K562 (cell line): ENCODE measurements around the gene QKI.

Experiments used
- EZH2 ChIP-seq: IDR thresholded peaks from 2 replicates; pipeline ENCODE4 v1.6.1; 2012; ENCODE audit warnings: low read depth, mild to moderate bottlenecking, inconsistent platforms, low read length, borderline replicate concordance
- FOSL1 ChIP-seq: fragments of 200-800 bp; sonication (Bioruptor generic); conservative IDR thresholded peaks from 2 replicates; pipeline ENCODE4 v1.6.1; 2016; ENCODE audit warnings: missing genetic modification characterization, missing compliant biosample characterization
- FOXK2 ChIP-seq, 2 experiments: fragments of 450-650 bp; IDR thresholded peaks in 1 of 2; conservative IDR thresholded peaks in 1 of 2; 2 replicates each; pipeline ENCODE4 v1.6.1; 2016; ENCODE audit warnings: low read depth in 2 of 2, mild to moderate bottlenecking in 1 of 2
- HDAC2 ChIP-seq: fragments of 450-650 bp; IDR thresholded peaks from 2 replicates; pipeline ENCODE4 v1.6.1; 2016; ENCODE audit warnings: mild to moderate bottlenecking
- ILK ChIP-seq: fragments of 450-650 bp; IDR thresholded peaks from 2 replicates; pipeline ENCODE4 v1.6.1; 2016; ENCODE audit warnings: missing genetic modification characterization, low read depth, mild to moderate bottlenecking, missing compliant biosample characterization, moderate library complexity, borderline replicate concordance
- MAFK ChIP-seq: IDR thresholded peaks from 2 replicates; pipeline ENCODE4 v1.6.1; 2011; ENCODE audit warnings: low read length, improper control_type of control experiment
- MLLT1 ChIP-seq, 2 experiments: fragments of 450-650 bp; IDR thresholded peaks; 2 replicates each; pipeline ENCODE4 v1.6.1; 2016
- POLR2AphosphoS2 ChIP-seq: IDR thresholded peaks from 2 replicates; pipeline ENCODE4 v1.6.1; 2012; ENCODE audit warnings: low read length, improper control_type of control experiment
- POLR2AphosphoS5 ChIP-seq: IDR thresholded peaks from 2 replicates; pipeline ENCODE4 v1.6.1; 2011; ENCODE audit warnings: mild to moderate bottlenecking, low read depth, low read length, moderate library complexity; ENCODE audit not compliant: control insufficient read depth, insufficient read depth
- SETDB1 ChIP-seq: IDR thresholded peaks from one replicate; pipeline ENCODE4 v1.6.1; 2012; ENCODE audit warnings: low read length, control low read depth, inconsistent platforms
- TGIF2 ChIP-seq: sonication (generic); formaldehyde crosslinking; IDR thresholded peaks from 2 replicates; pipeline ENCODE4 v1.8.1; 2022; ENCODE audit warnings: mild to moderate bottlenecking, missing genetic modification reagents, moderate library complexity
- ZBTB43 ChIP-seq: sonication (generic); formaldehyde crosslinking; IDR thresholded peaks from 2 replicates; pipeline ENCODE4 v1.8.0; 2023; ENCODE audit warnings: mild to moderate bottlenecking, missing genetic modification reagents
- ZBTB8A ChIP-seq: fragments of 450-650 bp; IDR thresholded peaks from 2 replicates; pipeline ENCODE4 v1.6.1; 2018; ENCODE audit warnings: mild to moderate bottlenecking, moderate library complexity; ENCODE audit not compliant: partially characterized antibody
- ZNF274 ChIP-seq: IDR thresholded peaks from 2 replicates; pipeline ENCODE4 v1.6.1; 2011; ENCODE audit warnings: low read depth, mild to moderate bottlenecking, low read length, moderate library complexity, borderline replicate concordance

GRCh38 chr6:163466839-163467390 lies 52.4 kb downstream of the QKI start:
- TF ChIP-seq POLR2AphosphoS5 (no peak), EZH2 (no peak), ZNF274 (no peak), POLR2AphosphoS2 (no peak), MLLT1 (IDR thresholded peaks at IDR 0.05) (no peak), FOXK2 (conservative IDR thresholded peaks at IDR 0.05 in 1 of 2, IDR thresholded peaks at IDR 0.05 in 1 of 2; ENCODE audit: low read depth in 2 of 2) (no peak), TGIF2 (CRISPR knock-in tag) (no peak), SETDB1 (no peak), ILK (no peak), ZBTB43 (CRISPR knock-in tag) (no peak), HDAC2 (no peak), FOSL1 (tag) (no peak), MAFK (no peak), ZBTB8A (no peak)
